Sigmoid colon (tissue), 7 donors: Measurements from ENCODE around the gene ZFX. TPM values are rescaled to one million over a fixed set of nuclear protein-coding genes. Genes with fewer than 3 reads are reported as not detected.

Source experiments
- DNase-seq: peaks from one replicate; pipeline ENCODE4 v3.0.0-alpha.2; 2019
- H3K27ac ChIP-seq, 4 donors: fragments of 200-600 bp; sonication (generic); one replicate each; pipeline ENCODE4 v1.5.1; 2016 to 2019; ENCODE audit warnings: mild to moderate bottlenecking in 1 of 4
- H3K27me3 ChIP-seq, 3 donors: fragments of 200-600 bp; sonication (generic); one replicate each; pipeline ENCODE4 v1.5.1; 2019; ENCODE audit warnings: mild to moderate bottlenecking in 1 of 3
- H3K36me3 ChIP-seq, 4 donors: fragments of 200-600 bp; sonication (generic); one replicate each; pipeline ENCODE4 v1.5.1; 2016 to 2019
- H3K4me1 ChIP-seq, 4 donors: fragments of 200-600 bp; sonication (generic); one replicate each; pipeline ENCODE4 v1.5.1; 2017 to 2019
- H3K4me3 ChIP-seq, 4 donors: fragments of 200-600 bp; sonication (generic); one replicate each; pipeline ENCODE4 v1.5.1; 2017 to 2019; ENCODE audit warnings: mild to moderate bottlenecking in 2 of 4, moderate library complexity in 1 of 4
- H3K9me3 ChIP-seq, 4 donors: fragments of 200-600 bp in 3 of 4; sonication (generic) in 3 of 4; one replicate each; pipeline versions ENCODE4 v1.5.1 to v1.6.1; 2013 to 2019
- CTCF ChIP-seq, 4 experiments: fragments of 450-650 bp in 3 of 4; fragments of 200-600 bp in 1 of 4; IDR thresholded peaks; one replicate each; pipeline ENCODE4 v1.5.1; 2016 to 2019; ENCODE audit warnings: antibody characterized with exemption in 4 of 4, mild to moderate bottlenecking in 3 of 4, moderate library complexity in 2 of 4
- EP300 ChIP-seq, 4 donors: sonication (generic); formaldehyde crosslinking; IDR thresholded peaks; one replicate each; pipeline ENCODE4 v1.6.1; 2017; ENCODE audit warnings: antibody characterized with exemption in 4 of 4
- POLR2A ChIP-seq, 2 donors: fragments of 450-650 bp; IDR thresholded peaks; one replicate each; pipeline ENCODE4 v1.6.1; 2016; ENCODE audit warnings: antibody characterized with exemption in 2 of 2, mild to moderate bottlenecking in 2 of 2, moderate library complexity in 2 of 2
- POLR2AphosphoS5 ChIP-seq, 4 donors: sonication (generic); formaldehyde crosslinking; IDR thresholded peaks; one replicate each; pipeline ENCODE4 v1.6.1; 2017; ENCODE audit warnings: antibody characterized with exemption in 4 of 4
- WGBS, 2 donors: extraction: QIAGEN DNeasy Blood & Tissue Kit; methylation state at CpG; one replicate each; pipeline ENCODE4 v1.1.7; 2013; 5-methylcytosine and 5-hydroxymethylcytosine counted together
- intact Hi-C: fragments of 100-400 bp; cut with DNase I; formaldehyde crosslinking; loops from one replicate; pipeline ENCODE4 v1.15.1; 2023
- polyA plus RNA-seq, 3 donors: library from polyadenylated mRNA; stranded (reverse); fragments of 200-250 nt; gene quantifications; one replicate each; pipeline ENCODE4 v1.2.3, GENCODE V29; 2013
- total RNA-seq, 4 donors: library from RNA; depleted of rRNA; stranded (reverse); fragments of >200 nt; gene quantifications; one replicate each; pipeline ENCODE4 v1.1.0, GENCODE V29; 2016
- donor health status: healthy with polysubstance abuse.
- donor health status: Bipolar disorder and iron deficiency.
- donor health status: healthy.

ZFX gene
- total and polyA plus RNA-seq, 7 donors, result 4.4 to 81.6 (median 56.7) TPM

GRCh38 chrX:24202465-24203031 is 53.0 kb downstream of the ZFX start:
- Histone ChIP-seq H3K4me3 (no peak overlapping the region), H3K9me3 (no peaks in the 10 kb centered on the region), H3K27me3 (no peaks in the 10 kb centered on the region), H3K36me3 (no peaks in the 10 kb centered on the region), H3K4me1 (peaks cover 0 to 26% (median 11%) of the 10 kb centered on the region in 4 donors), H3K27ac (no peak overlapping the region)
- no peak for DNase-seq
- WGBS, 2 donors, result 86 to 88% methylated on average over 6 of the region's 6 CpGs
- TF ChIP-seq POLR2A (IDR thresholded peaks at IDR 0.05), result no peak
- no peak for TF ChIP-seq EP300 (IDR thresholded peaks at IDR 0.05)
- TF ChIP-seq POLR2AphosphoS5 (IDR thresholded peaks at IDR 0.05), result no peak
- no peak for TF ChIP-seq CTCF (IDR thresholded peaks at IDR 0.05)
- intact Hi-C loops, result no loop called here

GRCh38 chrX:24203072-24203808 is 53.7 kb downstream of the ZFX start:
- intact Hi-C loops, result no loop called here
- TF ChIP-seq CTCF (IDR thresholded peaks at IDR 0.05) (no peak), POLR2A (IDR thresholded peaks at IDR 0.05) (no peak), POLR2AphosphoS5 (IDR thresholded peaks at IDR 0.05) (no peak), EP300 (IDR thresholded peaks at IDR 0.05) (no peak)
- H3K4me1 ChIP-seq, result peaks cover 0 to 32% (median 11%) of the 10 kb centered on the region in 4 donors
- no peaks in the 10 kb centered on the region for H3K27me3 ChIP-seq
- H3K36me3 ChIP-seq, result peaks cover 0 to 6% (median 4%) of the 10 kb centered on the region in 4 donors
- no peak overlapping the region for H3K4me3 ChIP-seq
- H3K27ac ChIP-seq, result no peak overlapping the region
- DNase-seq, result no peak
- 92 to 94% methylated on average over 13 of the region's 13 CpGs for WGBS, 2 donors
- H3K9me3 ChIP-seq, result no peaks in the 10 kb centered on the region

- Histone ChIP-seq H3K4me3 (no peak overlapping the region), H3K36me3 (peaks cover 0 to 16% (median 11%) of the 10 kb centered on the region in 4 donors), H3K27ac (no peak overlapping the region), H3K4me1 (peaks cover 0 to 32% (median 11%) of the 10 kb centered on the region in 4 donors), H3K9me3 (no peaks in the 10 kb centered on the region), H3K27me3 (no peaks in the 10 kb centered on the region)
- DNase-seq, result no peak
- 90 to 93% methylated on average over 5 of the region's 5 CpGs for WGBS, 2 donors
- intact Hi-C loops, result no loop called here
- TF ChIP-seq CTCF (IDR thresholded peaks at IDR 0.05) (no peak), POLR2A (IDR thresholded peaks at IDR 0.05) (no peak), POLR2AphosphoS5 (IDR thresholded peaks at IDR 0.05) (no peak), EP300 (IDR thresholded peaks at IDR 0.05) (no peak)
Observed at GRCh38 chrX:24204331-24204730, 54.8 kb downstream of the ZFX start.

GRCh38 chrX:24204958-24205357 is 55.4 kb downstream of the ZFX start:
- 58 to 100% methylated on average over 1 of the region's 1 CpG for WGBS, 2 donors
- TF ChIP-seq POLR2AphosphoS5 (IDR thresholded peaks at IDR 0.05), result no peak
- TF ChIP-seq CTCF (IDR thresholded peaks at IDR 0.05), result no peak
- no peak for TF ChIP-seq POLR2A (IDR thresholded peaks at IDR 0.05)
- no peak for TF ChIP-seq EP300 (IDR thresholded peaks at IDR 0.05)
- Histone ChIP-seq H3K27me3 (no peaks in the 10 kb centered on the region), H3K4me1 (peaks cover 0 to 28% (median 10%) of the 10 kb centered on the region in 4 donors), H3K9me3 (no peaks in the 10 kb centered on the region), H3K36me3 (peaks cover 0 to 20% (median 15%) of the 10 kb centered on the region in 4 donors), H3K27ac (no peak overlapping the region), H3K4me3 (no peak overlapping the region)
- intact Hi-C loops, result no loop called here
- no peak for DNase-seq
